Activated CD4-positive, alpha-beta T cell treated with anti-CD3 and anti-CD28 coated beads, Interleukin-2, amount 50 U/mL, for 1 hour (primary cell): ENCODE data around the gene XKR7.

ENCODE experiments used
- DNase-seq: peaks from one replicate; pipeline ENCODE4 v3.0.0-alpha.2; 2020

XKR7 gene

GRCh38 chr20:32050851-32051556 lies 83.1 kb downstream of the XKR7 start:
- DNase-seq, result no peak

- DNase-seq, result no peak
Observed at GRCh38 chr20:32051720-32052089, 83.8 kb downstream of the XKR7 start.

GRCh38 chr20:32052090-32052777 lies 84.3 kb downstream of the XKR7 start, which contains the start of gene HCK:
Gene HCK, plus strand, starts transcription at chr20:32052242.
- no peak for DNase-seq

- no peak for DNase-seq
Observed at GRCh38 chr20:32052778-32053362, 84.9 kb downstream of the XKR7 start.
